PC-3 (cell line): ENCODE results near the gene IFFO2. TPM values are rescaled to one million over a fixed set of nuclear protein-coding genes. Genes with fewer than 3 reads are reported as not detected.
A peak's percentile ranks its signal among the peaks of the same experiment; 100 is the strongest.

Experiments used
- ATAC-seq: fragments of 200-7000 bp; cut with Tn5 transposase; 2 replicates; pipeline ENCODE4 v1.9.1; 2020; ENCODE audit warnings: mild to moderate bottlenecking, moderate library complexity
- Bru-seq: library from RNA; stranded (reverse); fragments of 400-500 nt; gene quantifications from one replicate; lab custom pipeline; 2021; lab: Mats Ljungman, UMichigan
- BruChase-seq, 2 experiments: library from RNA; stranded (reverse); fragments of 400-500 nt; gene quantifications; one replicate each; lab custom pipeline; 2021; lab: Mats Ljungman, UMichigan
- BruUV-seq: library from RNA; stranded (reverse); fragments of 400-500 nt; replicated peaks from 2 replicates; lab custom pipeline; 2021; lab: Mats Ljungman, UMichigan
- CTCF ChIA-PET: fragments of 300-600 bp; sonication (Branson Sonifier 250); formaldehyde crosslinking; loops from one replicate; lab custom pipeline; 2022; ENCODE audit warnings: antibody characterized with exemption; lab: Charles Lee
- POLR2A ChIA-PET: fragments of 300-600 bp; sonication (Branson Sonifier 250); formaldehyde crosslinking; loops from one replicate; lab custom pipeline; 2022; ENCODE audit warnings: antibody characterized with exemption; ENCODE audit not compliant: unreplicated experiment; lab: Charles Lee
- DNase-seq: peaks from one replicate; pipeline ENCODE4 v3.0.0-alpha.2; 2015
- H2AFZ ChIP-seq: fragments of 300-600 bp; sonication (generic); 2 replicates; pipeline ENCODE4 v1.6.0; 2016; ENCODE audit warnings: antibody characterized with exemption, low read length
- H3F3A ChIP-seq: fragments of 300-600 bp; sonication (generic); one replicate; pipeline ENCODE4 v1.6.0; 2017; ENCODE audit warnings: antibody characterized with exemption, low read length, control low read depth, mild to moderate bottlenecking; ENCODE audit not compliant: unreplicated experiment
- H3K27ac ChIP-seq: fragments of 300-600 bp; sonication (generic); 2 replicates; pipeline ENCODE4 v1.5.1; 2016; ENCODE audit warnings: mild to moderate bottlenecking, low read length
- H3K27me3 ChIP-seq: fragments of 300-600 bp; sonication (generic); 2 replicates; pipeline ENCODE4 v1.6.1; 2016; ENCODE audit warnings: low read length, mixed read lengths
- H3K36me3 ChIP-seq: fragments of 300-600 bp; sonication (generic); 2 replicates; pipeline ENCODE4 v1.6.1; 2016; ENCODE audit warnings: low read depth, mixed run types, low read length, mixed read lengths
- H3K4me1 ChIP-seq: fragments of 300-600 bp; sonication (generic); 2 replicates; pipeline ENCODE4 v1.5.1; 2016; ENCODE audit warnings: low read length; ENCODE audit not compliant: insufficient read depth
- H3K4me2 ChIP-seq: fragments of 300-600 bp; sonication (generic); 2 replicates; pipeline ENCODE4 v1.6.0; 2016; ENCODE audit warnings: low read length
- H3K4me3 ChIP-seq: fragments of 300-600 bp; sonication (generic); 2 replicates; pipeline ENCODE4 v1.5.1; 2016; ENCODE audit warnings: mild to moderate bottlenecking, low read length, mixed read lengths
- H3K79me2 ChIP-seq: fragments of 300-600 bp; sonication (generic); 2 replicates; pipeline ENCODE4 v1.6.1; 2017; ENCODE audit warnings: low read length, mixed read lengths
- H3K9ac ChIP-seq: fragments of 300-600 bp; sonication (generic); 2 replicates; pipeline ENCODE4 v1.6.0; 2016; ENCODE audit warnings: mild to moderate bottlenecking, low read length
- H3K9me2 ChIP-seq: fragments of 300-600 bp; sonication (generic); replicated peaks from 2 replicates; pipeline ENCODE4 v1.6.1; 2016; ENCODE audit warnings: mixed run types, low read length, mixed read lengths
- H3K9me3 ChIP-seq: fragments of 300-600 bp; sonication (generic); 2 replicates; pipeline ENCODE4 v1.6.1; 2016; ENCODE audit warnings: low read length, mixed read lengths
- H4K20me1 ChIP-seq: fragments of 300-600 bp; sonication (generic); 2 replicates; pipeline ENCODE4 v1.6.1; 2016; ENCODE audit warnings: low read length, mixed read lengths
- EZH2 ChIP-seq: fragments of 300-600 bp; sonication (generic); IDR thresholded peaks from one replicate; pipeline ENCODE4 v1.6.1; 2017; ENCODE audit warnings: antibody characterized with exemption, mild to moderate bottlenecking, low read length; ENCODE audit not compliant: unreplicated experiment
- EZH2phosphoT487 ChIP-seq: fragments of 300-600 bp; sonication (generic); IDR thresholded peaks from 2 replicates; pipeline ENCODE4 v1.6.1; 2018; ENCODE audit warnings: mild to moderate bottlenecking, antibody characterized with exemption, low read length, borderline replicate concordance
- intact Hi-C: fragments of 100-400 bp; cut with micrococcal nuclease; formaldehyde crosslinking; loops from 2 replicates; pipeline ENCODE4 v1.9.0; 2023
- long read RNA-seq: library from polyadenylated mRNA; unstranded; transcript quantifications from one replicate; pipeline ENCODE4 v2.0.0, GENCODE V29; 2021; ENCODE audit not compliant: unreplicated experiment
- total RNA-seq: library from RNA; depleted of rRNA; stranded (reverse); fragments of >200 nt; gene quantifications from 2 replicates; pipeline ENCODE4 v1.2.3, GENCODE V29; 2014; rRNA removed
- TF ChIP-seq, protein P1 (sequence below): fragments of 300-600 bp; sonication (generic); conservative IDR thresholded peaks from 2 replicates; pipeline ENCODE4 v1.5.1; 2017; ENCODE audit warnings: antibody characterized with exemption, low read depth, mild to moderate bottlenecking, low read length

Gene IFFO2
- total RNA-seq (30.7 and 55.2 TPM in 2 replicates), Bru-seq, nascent RNA (percentile 74 among the genes with signal in this experiment), BruChase-seq, experiment 1, labeled RNA remaining after a 6-hour chase (percentile 81 among the genes with signal in this experiment), BruChase-seq, experiment 2, labeled RNA remaining after a 2-hour chase (percentile 75 among the genes with signal in this experiment)
- long read RNA-seq, full-length matches to known transcripts: 6 of 18 reads
- long read RNA-seq, partial matches to known transcripts: 2 of 18 reads
- long read RNA-seq, other reads (novel, unspliced or antisense): 10 of 18 reads

- H3K36me3 ChIP-seq: peaks cover 8% of the 10 kb centered on the region; the same call in 1 of the 2 replicates
- intact Hi-C loops: loop anchor here (2.0 to 5.0 kb wide), 2 partner anchors 54 kb away; partner anchors contain the start of gene ALDH4A1
These were observed at the start of gene IFFO2 for GRCh38 chr1:18956193-18957135. Gene IFFO2 (minus strand): TSS chr1:18956676. CDS start chr1:18956332, 344 bp downstream.

GRCh38 chr1:19006000-19006399, 49.5 kb upstream of the IFFO2 start:
- H2AFZ ChIP-seq: no peak overlapping the region
- no TSS peak for BruUV-seq
- H3K79me2 ChIP-seq: no peaks in the 10 kb centered on the region
- H3K4me1 ChIP-seq: peaks cover 38% of the 10 kb centered on the region
- intact Hi-C loops: no loop called here
- H3K4me3 ChIP-seq: no peak overlapping the region
- H3K9me2 ChIP-seq: no peaks in the 10 kb centered on the region
- H3K27me3 ChIP-seq: no peaks in the 10 kb centered on the region
- POLR2A ChIA-PET: no interaction called here
- peaks cover 20% of the 10 kb centered on the region for H3K9me3 ChIP-seq
- H3K27ac ChIP-seq: peak overlapping the region; percentile 74; the same call in 1 of the 2 replicates
- no peaks in the 10 kb centered on the region; the same call in 1 of the 2 replicates for H3K36me3 ChIP-seq
- no peak overlapping the region for H3K9ac ChIP-seq
- DNase-seq (no peak), ATAC-seq (no peak)
- H4K20me1 ChIP-seq: no peaks in the 10 kb centered on the region
- H3K4me2 ChIP-seq: no peak overlapping the region
- CTCF ChIA-PET: no interaction called here
- peaks cover 11% of the 10 kb centered on the region for H3F3A ChIP-seq
- no peak for TF ChIP-seq EZH2phosphoT487
- TF ChIP-seq, protein P1, sequence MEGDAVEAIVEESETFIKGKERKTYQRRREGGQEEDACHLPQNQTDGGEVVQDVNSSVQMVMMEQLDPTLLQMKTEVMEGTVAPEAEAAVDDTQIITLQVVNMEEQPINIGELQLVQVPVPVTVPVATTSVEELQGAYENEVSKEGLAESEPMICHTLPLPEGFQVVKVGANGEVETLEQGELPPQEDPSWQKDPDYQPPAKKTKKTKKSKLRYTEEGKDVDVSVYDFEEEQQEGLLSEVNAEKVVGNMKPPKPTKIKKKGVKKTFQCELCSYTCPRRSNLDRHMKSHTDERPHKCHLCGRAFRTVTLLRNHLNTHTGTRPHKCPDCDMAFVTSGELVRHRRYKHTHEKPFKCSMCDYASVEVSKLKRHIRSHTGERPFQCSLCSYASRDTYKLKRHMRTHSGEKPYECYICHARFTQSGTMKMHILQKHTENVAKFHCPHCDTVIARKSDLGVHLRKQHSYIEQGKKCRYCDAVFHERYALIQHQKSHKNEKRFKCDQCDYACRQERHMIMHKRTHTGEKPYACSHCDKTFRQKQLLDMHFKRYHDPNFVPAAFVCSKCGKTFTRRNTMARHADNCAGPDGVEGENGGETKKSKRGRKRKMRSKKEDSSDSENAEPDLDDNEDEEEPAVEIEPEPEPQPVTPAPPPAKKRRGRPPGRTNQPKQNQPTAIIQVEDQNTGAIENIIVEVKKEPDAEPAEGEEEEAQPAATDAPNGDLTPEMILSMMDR: no peak
- no peak for TF ChIP-seq EZH2

More at GRCh38 chr1:18956193-18957135, at the start of gene IFFO2:
- peaks cover 46% of the 10 kb centered on the region for H3K79me2 ChIP-seq
- TF ChIP-seq EZH2phosphoT487: no peak
- TF ChIP-seq, protein P1: no peak
- TF ChIP-seq EZH2: no peak
- H3K27ac ChIP-seq: no peak within 1 kb of the TSS; the same call in 1 of the 2 replicates
- H2AFZ ChIP-seq: peak within 1 kb of the TSS; percentile 96
- no peaks in the 10 kb centered on the region for H3K27me3 ChIP-seq
- peak within 1 kb of the TSS; percentile 72 for H3K9ac ChIP-seq
- peak; percentile 97 for DNase-seq
- peaks cover 35% of the 10 kb centered on the region for H3K4me1 ChIP-seq
- peak; percentile 82 for ATAC-seq
- peak within 1 kb of the TSS; percentile 99 for H3K4me2 ChIP-seq
- no peaks in the 10 kb centered on the region for H3K9me2 ChIP-seq
- H3F3A ChIP-seq: no peaks in the 10 kb centered on the region
- no TSS peak for BruUV-seq
- peak within 1 kb of the TSS; percentile 99 for H3K4me3 ChIP-seq
- CTCF ChIA-PET: interaction anchor here (0.7 to 2.2 kb wide), 4 partner anchors 30 to 1294 kb away, joined by 3 to 9 read pairs (median 6); no protein-coding TSS in a partner anchor
- POLR2A ChIA-PET: interaction anchor here (0.5 to 1.1 kb wide), 3 partner anchors 33 to 78 kb away, joined by 4 to 5 read pairs (median 4); no protein-coding TSS in a partner anchor
- no peaks in the 10 kb centered on the region for H3K9me3 ChIP-seq
- H4K20me1 ChIP-seq: peaks cover 40% of the 10 kb centered on the region
